ENCODE results near the gene MAML2. TPM values are rescaled to one million over a fixed set of nuclear protein-coding genes. Genes with fewer than 3 reads are reported as not detected.

Gene MAML2
- total RNA-seq, 2 experiments from 2014 or later = 0.15 to 1.0 TPM

DNA sequence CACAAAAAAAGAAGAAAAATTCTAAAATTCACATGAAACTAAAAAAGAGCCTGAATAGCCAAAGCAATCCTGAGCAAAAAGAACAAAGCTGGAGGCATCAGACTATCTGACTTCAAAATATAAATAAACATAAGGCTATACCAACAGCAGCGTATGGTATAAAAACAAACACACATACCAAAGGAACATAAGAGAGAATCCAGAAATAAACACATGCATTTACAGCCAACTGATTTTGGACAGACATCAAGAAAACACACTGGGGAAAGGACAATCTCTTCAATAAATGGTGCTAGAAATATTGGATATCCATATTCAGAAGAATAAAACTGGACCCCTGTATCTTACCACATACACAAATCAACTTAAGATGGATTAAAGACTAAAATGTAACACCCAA is 416.3 kb downstream of the MAML2 start:
- no peaks in the 10 kb centered on the region for H3K4me1 ChIP-seq (ENCODE audit: insufficient read depth, low read length, poor library complexity, severe bottlenecking)
- H3K9me3 ChIP-seq (ENCODE audit: low read length) = no peaks in the 10 kb centered on the region
- ChIA-PET CTCF (ENCODE audit: unreplicated experiment) (no interaction called here), POLR2A (interaction anchor here (0.7 to 1.2 kb wide), 2 partner anchors 10 to 589 kb away, joined by 3 to 8 read pairs; no protein-coding TSS in a partner anchor)
- no peaks in the 10 kb centered on the region for H3K36me3 ChIP-seq (ENCODE audit: insufficient read depth, low read length)
- no peak overlapping the region for H3K27ac ChIP-seq (ENCODE audit: low read depth, low read length, poor library complexity, severe bottlenecking)
- no peaks in the 10 kb centered on the region for H3K79me2 ChIP-seq (ENCODE audit: insufficient read depth, low read depth, low read length)
- no peak for DNase-seq (ENCODE audit: low spot score)
- no peaks in the 10 kb centered on the region for H3K9me2 ChIP-seq (ENCODE audit: insufficient read depth, low read length)
- BruUV-seq (replicated peaks) = no TSS peak
- no peak for TF ChIP-seq EZH2phosphoT487 (IDR thresholded peaks at IDR 0.05; ENCODE audit: borderline replicate concordance, low read depth, low read length)
- TF ChIP-seq, protein P1, sequence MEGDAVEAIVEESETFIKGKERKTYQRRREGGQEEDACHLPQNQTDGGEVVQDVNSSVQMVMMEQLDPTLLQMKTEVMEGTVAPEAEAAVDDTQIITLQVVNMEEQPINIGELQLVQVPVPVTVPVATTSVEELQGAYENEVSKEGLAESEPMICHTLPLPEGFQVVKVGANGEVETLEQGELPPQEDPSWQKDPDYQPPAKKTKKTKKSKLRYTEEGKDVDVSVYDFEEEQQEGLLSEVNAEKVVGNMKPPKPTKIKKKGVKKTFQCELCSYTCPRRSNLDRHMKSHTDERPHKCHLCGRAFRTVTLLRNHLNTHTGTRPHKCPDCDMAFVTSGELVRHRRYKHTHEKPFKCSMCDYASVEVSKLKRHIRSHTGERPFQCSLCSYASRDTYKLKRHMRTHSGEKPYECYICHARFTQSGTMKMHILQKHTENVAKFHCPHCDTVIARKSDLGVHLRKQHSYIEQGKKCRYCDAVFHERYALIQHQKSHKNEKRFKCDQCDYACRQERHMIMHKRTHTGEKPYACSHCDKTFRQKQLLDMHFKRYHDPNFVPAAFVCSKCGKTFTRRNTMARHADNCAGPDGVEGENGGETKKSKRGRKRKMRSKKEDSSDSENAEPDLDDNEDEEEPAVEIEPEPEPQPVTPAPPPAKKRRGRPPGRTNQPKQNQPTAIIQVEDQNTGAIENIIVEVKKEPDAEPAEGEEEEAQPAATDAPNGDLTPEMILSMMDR (conservative IDR thresholded peaks at IDR 0.05; ENCODE audit: low read length) = no peak
- H4K20me1 ChIP-seq (ENCODE audit: insufficient read depth, low read length) = no peaks in the 10 kb centered on the region
- no peak overlapping the region for H3K4me2 ChIP-seq (ENCODE audit: low read length)
- H3K4me3 ChIP-seq (ENCODE audit: low read depth, low read length, poor library complexity, severe bottlenecking) = no peak overlapping the region
- intact Hi-C loops (cut with micrococcal nuclease; ENCODE audit: unreplicated experiment) = no loop called here
- no peak overlapping the region for H2AFZ ChIP-seq (ENCODE audit: low read length)

Small RNAs within 50 kb of the gene (microRNA-seq; reads per million reads assigned to microRNA genes)
- gene MIR1260B (ENCODE audit: borderline replicate concordance) = not detected

Small RNAs within 50 kb of the gene (small RNA-seq; reads per million reads assigned to genes)
- not detected for gene MIR1260B

Other genes with a start within 250 kb of the MAML2 start
- gene CCDC82, start 46.7 kb upstream of the MAML2 start, total RNA-seq (2014; rRNA removed; shearing (Covaris generic)) = 22.2 and 23.0 TPM in 2 replicates
- gene CCDC82, start 46.7 kb upstream of the MAML2 start, total RNA-seq (2022) = 43.6 and 47.5 TPM in 2 replicates
- gene JRKL, start 46.8 kb upstream of the MAML2 start, total RNA-seq (2014; rRNA removed; shearing (Covaris generic)) = 4.9 and 6.0 TPM in 2 replicates
- gene JRKL, start 46.8 kb upstream of the MAML2 start, total RNA-seq (2022) = 10.0 and 12.3 TPM in 2 replicates